ENCODE data around the gene MPL. TPM values are rescaled to one million over a fixed set of nuclear protein-coding genes. Genes with fewer than 3 reads are reported as not detected.

Gene MPL
- total and polyA plus RNA-seq, 4 donors = 0.03 to 1.0 TPM; not detected in 2

- H3K4me3 ChIP-seq (ENCODE audit: low read depth in 1 of 3, low read length in 3 of 3) = no peak overlapping the region
- 96% methylated on average over 5 of the region's 5 CpGs for WGBS
- no peak overlapping the region for H3K9ac ChIP-seq (ENCODE audit: low read depth in 1 of 2, low read length in 2 of 2)
- DNase-seq (ENCODE audit: low spot score) = no peak
- peaks cover 0 to 6% (median 3%) of the 10 kb centered on the region in 4 donors for H3K4me1 ChIP-seq (ENCODE audit: control insufficient read depth in 4 of 4, insufficient read depth in 4 of 4, low read length in 3 of 4)
- H3K36me3 ChIP-seq (ENCODE audit: control insufficient read depth in 4 of 4, insufficient read depth in 3 of 4, low read depth in 1 of 4, low read length in 3 of 4) = peaks cover 0 to 5% (median 0%) of the 10 kb centered on the region in 4 donors
- H3K9me3 ChIP-seq (ENCODE audit: control insufficient read depth in 4 of 4, low read length in 3 of 4) = no peaks in the 10 kb centered on the region
- TF ChIP-seq CTCF (IDR thresholded peaks at IDR 0.05; ENCODE audit: low read depth, low read length, missing input control) = no peak
- no peak for TF ChIP-seq HNF4G (IDR thresholded peaks at IDR 0.05)
- no peak for TF ChIP-seq ATF3 (IDR thresholded peaks at IDR 0.05)
- TF ChIP-seq REST (IDR thresholded peaks at IDR 0.05) = no peak
- TF ChIP-seq FOXA1 (IDR thresholded peaks at IDR 0.05) = no peak
- TF ChIP-seq HNF4A (conservative IDR thresholded peaks at IDR 0.05) = no peak
- TF ChIP-seq RAD21 (IDR thresholded peaks at IDR 0.05) = no peak
- no peak for TF ChIP-seq MAX (IDR thresholded peaks at IDR 0.05)
- no peak for TF ChIP-seq RXRA (IDR thresholded peaks at IDR 0.05)
- no peak for TF ChIP-seq SP1 (IDR thresholded peaks at IDR 0.05)
- no peak for TF ChIP-seq ZBTB33 (IDR thresholded peaks at IDR 0.05)
- no peak for TF ChIP-seq JUND (IDR thresholded peaks at IDR 0.05)
- TF ChIP-seq YY1 (IDR thresholded peaks at IDR 0.05) = no peak
- TF ChIP-seq TAF1 (conservative IDR thresholded peaks at IDR 0.05) = no peak
- no peak for TF ChIP-seq FOXA2 (IDR thresholded peaks at IDR 0.05)
- no peak for TF ChIP-seq GABPA (IDR thresholded peaks at IDR 0.05 in 1 of 2, conservative IDR thresholded peaks at IDR 0.05 in 1 of 2)
- TF ChIP-seq EGR1 (IDR thresholded peaks at IDR 0.05; ENCODE audit: low read depth in 2 of 2) = no peak
- no peak for TF ChIP-seq NR2F2 (IDR thresholded peaks at IDR 0.05)
- no peaks in the 10 kb centered on the region for H3K27me3 ChIP-seq (ENCODE audit: control insufficient read depth in 4 of 4, insufficient read depth in 4 of 4, low read length in 3 of 4)
- H3K27ac ChIP-seq (ENCODE audit: low read depth in 1 of 2, low read length in 2 of 2) = no peak overlapping the region
Observed at GRCh38 chr1:43319288-43319687, 18.3 kb upstream of the MPL start.
